NCI-H128 (cell line): Measurements from ENCODE around the gene SLC17A7.
A peak's percentile ranks its signal among the peaks of the same experiment; 100 is the strongest.

Experiments used
- DNase-seq: peaks from one replicate; lab custom pipeline; 2025; ENCODE audit not compliant: unreplicated experiment; lab: John Stamatoyannopoulos, UW

SLC17A7 gene

GRCh38 chr19:49411681-49412326, 29.5 kb downstream of the SLC17A7 start:
- DNase-seq = no peak

GRCh38 chr19:49409441-49410029, 31.8 kb downstream of the SLC17A7 start:
- no peak for DNase-seq

GRCh38 chr19:49408816-49409440, 32.4 kb downstream of the SLC17A7 start:
- DNase-seq = no peak

- DNase-seq = no peak
Observed at GRCh38 chr19:49407482-49408015, 33.8 kb downstream of the SLC17A7 start.

- DNase-seq = no peak
Observed at GRCh38 chr19:49407079-49407478, 34.2 kb downstream of the SLC17A7 start.

GRCh38 chr19:49403404-49404187, 37.7 kb downstream of the SLC17A7 start:
- DNase-seq = peak; percentile 89

GRCh38 chr19:49400029-49400428, 41.3 kb downstream of the SLC17A7 start:
- no peak for DNase-seq

GRCh38 chr19:49398931-49399330, 42.4 kb downstream of the SLC17A7 start:
- no peak for DNase-seq

- no peak for DNase-seq
Observed at GRCh38 chr19:49398001-49398615, 43.2 kb downstream of the SLC17A7 start.

- DNase-seq = no peak
Observed at GRCh38 chr19:49396738-49397505, 44.4 kb downstream of the SLC17A7 start.

- no peak for DNase-seq
Observed at GRCh38 chr19:49395581-49396407, 45.5 kb downstream of the SLC17A7 start.

GRCh38 chr19:49393881-49394280, 47.4 kb downstream of the SLC17A7 start:
- DNase-seq = no peak

- peak; percentile 88 for DNase-seq
Observed at GRCh38 chr19:49391581-49392399, 49.5 kb downstream of the SLC17A7 start.

- DNase-seq = no peak
Observed at GRCh38 chr19:49390929-49391359, 50.4 kb downstream of the SLC17A7 start.

- no peak for DNase-seq
Observed at GRCh38 chr19:49390131-49390928, 51.0 kb downstream of the SLC17A7 start.

GRCh38 chr19:49389406-49389805, 51.9 kb downstream of the SLC17A7 start:
- no peak for DNase-seq

GRCh38 chr19:49387936-49388372, 53.4 kb downstream of the SLC17A7 start, which contains the start of gene KASH5:
Gene KASH5, plus strand, starts transcription at chr19:49388249. Its CDS starts 2,635 bp downstream, at chr19:49390884.
- no peak for DNase-seq
